Fibroblast of peridontal ligament (primary cell): Measurements from ENCODE around the gene DGKA.

ENCODE experiments used
- DNase-seq: peaks from one replicate; pipeline ENCODE4 v3.0.0-alpha.2; 2010; ENCODE audit errors: extremely low read depth

DGKA gene

DNA sequence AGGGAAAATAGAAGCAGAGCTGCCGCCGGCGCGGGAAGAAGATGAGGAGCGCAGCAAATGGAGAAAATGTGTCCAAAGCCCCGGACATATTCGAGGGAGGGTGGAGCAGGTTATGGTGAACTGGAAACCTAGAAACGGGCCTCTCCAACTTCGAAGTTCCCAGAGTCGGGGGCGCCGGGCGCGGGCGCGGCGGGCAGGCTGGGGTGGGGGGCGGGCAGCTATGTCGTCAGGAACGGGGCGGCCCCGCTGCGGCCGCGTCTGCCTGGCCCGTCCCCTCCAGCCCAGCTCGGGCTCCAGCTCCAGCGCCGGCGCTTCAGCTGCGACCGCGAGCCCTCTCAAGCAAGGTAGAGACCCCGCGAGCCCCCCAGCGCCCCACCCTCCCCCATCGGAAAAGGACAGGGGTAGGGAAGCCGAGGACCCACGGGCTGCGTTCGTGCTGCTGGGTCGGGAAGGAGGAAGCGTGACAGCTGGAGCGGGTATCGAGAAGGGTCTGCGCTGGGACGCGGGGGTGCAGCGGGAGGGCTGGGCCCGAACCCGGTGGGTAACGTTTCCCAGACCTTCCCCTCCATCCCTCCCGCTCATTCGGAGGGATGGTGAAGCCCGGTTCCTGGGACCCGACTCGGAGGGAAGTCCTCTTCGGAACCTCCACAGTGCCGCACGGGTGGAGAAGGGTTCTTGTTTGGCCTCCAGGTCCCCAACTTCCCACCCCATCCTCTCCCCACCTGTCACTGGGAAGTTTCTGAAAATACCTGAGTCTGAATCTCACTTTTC lies 1.0 kb downstream of the DGKA start:
- DNase-seq: peak; percentile 20

DNA sequence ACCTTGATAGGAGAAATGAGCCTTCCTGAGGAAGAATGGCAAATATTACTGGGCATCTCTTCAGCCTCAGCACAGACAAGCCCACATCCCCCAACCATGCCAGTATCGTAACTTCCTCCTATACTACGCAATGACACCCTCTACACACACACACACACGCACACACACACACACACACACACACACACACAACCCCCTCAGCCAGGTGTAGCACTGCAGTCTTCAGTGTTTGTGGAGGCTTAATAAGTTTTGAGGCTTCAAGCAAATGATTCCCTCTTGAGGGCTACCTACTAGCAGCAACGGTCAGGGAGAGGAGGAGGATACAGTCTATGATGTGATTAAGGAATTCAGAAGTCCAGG lies 1.6 kb downstream of the DGKA start:
- peak; percentile 32 for DNase-seq

DNA sequence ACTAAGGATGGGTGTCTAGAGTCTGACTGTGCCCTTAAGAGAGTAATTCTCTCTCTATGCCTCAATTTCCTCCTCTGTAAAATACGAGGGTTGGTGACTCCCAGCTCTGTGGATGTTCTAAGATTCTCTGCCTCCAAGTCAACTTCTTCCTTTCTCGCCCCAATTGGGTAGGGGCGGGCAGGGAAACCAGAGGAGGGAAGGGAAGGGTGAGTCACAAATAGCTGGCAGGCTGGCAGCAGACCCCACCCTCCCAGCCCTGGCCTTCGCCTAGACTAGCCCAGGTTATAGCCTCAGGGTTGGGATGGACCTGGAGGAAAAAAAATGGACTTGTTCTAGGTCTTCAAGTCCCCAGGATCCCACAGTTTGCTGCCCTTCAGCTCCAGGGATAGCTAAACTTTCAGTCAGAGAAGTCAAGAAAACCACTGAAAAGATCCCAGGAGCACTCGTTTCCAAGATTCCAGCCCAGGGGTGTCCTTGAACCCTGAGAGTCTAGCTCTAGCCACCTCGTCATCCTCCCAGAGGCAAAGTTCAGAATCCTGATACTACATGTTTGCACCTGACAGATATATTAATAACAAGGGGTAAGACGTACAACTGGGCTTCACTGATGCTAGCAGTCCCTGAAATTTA lies 2.3 kb downstream of the DGKA start:
- DNase-seq: peak; percentile 29

DNA sequence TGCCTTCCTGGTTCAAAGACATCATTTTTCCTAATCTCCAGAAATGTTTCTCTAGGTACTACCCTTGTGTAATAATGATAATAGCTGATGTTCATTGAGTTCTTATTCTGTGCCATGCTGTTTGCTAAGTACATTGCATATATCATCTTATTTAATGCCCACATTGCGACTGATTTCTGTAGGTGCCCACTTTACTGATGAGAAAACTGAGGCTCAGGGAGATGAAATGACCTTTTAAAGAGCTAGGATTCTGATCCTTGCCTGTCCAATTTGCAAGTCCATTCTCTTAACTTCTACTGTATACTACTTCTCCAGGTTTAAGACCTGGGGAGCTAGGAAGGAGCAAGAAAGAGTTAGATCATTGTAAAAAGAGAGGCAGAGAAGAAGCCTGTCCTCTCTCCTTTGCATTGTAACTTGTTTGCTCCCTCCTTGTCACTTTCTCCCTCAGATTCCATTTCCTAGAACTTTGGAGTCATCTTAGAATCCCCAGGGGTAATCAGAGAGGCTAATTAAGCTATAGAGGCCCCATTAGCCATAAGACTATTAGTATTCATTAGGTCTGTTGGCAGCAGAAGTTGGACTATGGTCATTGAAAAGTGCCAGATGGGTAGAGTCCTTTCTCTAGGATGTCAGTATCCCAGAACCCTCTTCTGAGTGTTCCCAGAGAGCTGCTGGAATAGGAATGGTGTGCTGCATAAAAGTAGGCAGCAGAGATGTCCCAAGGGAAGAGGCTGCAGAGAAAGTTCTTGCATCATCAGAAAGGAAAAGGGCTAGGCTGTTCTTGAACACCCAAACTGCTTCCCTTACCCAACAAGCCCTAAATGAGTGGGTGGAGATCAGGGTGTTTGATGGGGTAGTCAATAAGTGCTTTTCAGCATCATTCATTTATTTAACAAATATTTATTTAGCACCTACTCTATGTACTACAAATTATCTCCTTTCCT lies 3.1 kb downstream of the DGKA start:
- peak; percentile 61 for DNase-seq

DNA sequence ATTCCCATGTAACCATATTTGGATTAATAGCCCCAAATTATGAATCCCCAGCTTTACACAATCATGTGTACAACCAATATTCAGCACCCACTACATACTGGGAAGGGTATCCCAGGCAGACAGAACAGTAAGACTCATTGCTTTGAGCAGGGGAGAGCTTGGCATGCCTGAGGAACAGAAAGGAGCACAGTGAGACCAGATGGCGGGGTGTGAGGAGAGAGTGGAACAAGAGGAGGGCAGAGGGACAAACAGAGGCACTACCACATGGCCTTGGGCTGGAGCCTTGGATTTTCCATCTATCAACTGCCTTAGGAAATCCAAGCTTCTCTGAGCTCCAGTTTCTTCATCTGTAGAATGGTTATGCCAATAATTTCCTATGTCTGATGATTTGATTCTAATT lies 3.8 kb downstream of the DGKA start:
- no peak for DNase-seq

DNA sequence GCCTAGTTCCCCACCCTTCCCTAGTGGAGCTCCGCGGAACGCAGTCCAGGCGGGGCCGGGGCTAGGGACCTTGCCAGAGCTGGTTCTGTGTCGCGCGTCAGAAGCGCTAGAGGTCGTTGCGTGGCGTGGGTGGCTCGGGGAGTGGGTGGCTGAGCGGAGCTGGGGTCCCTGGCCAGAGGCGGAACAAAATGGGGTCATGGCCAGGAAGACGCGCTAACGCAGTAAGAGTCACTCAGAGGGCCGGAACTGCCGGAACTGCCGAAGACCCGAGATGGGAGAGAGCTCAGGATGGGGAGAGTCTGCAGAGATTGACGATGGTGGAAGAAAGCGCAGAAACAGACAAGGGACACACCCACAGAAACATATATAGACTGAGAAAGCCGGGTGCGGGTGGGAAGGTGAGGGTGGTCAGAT lies 4.8 kb downstream of the DGKA start:
- no peak for DNase-seq

DNA sequence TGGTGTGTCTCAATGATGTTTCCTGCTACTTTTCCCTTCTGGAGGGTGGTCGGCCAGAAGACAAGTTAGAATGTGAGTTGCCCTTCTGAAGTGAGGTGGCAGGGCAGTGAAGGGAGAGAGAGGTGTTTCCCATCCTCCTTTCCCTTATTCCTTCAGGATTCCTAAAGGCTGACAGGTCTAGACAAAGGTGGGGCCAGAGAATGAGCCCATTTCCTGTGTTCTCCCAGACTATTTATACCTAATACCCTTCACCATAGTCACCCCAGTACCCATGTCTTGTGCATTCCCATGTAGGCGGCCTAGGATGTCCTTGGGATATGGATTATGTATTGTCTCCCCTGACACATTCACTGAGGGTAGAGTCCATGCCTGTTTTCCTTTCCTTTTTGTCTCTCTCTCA lies 7.0 kb downstream of the DGKA start:
- DNase-seq: no peak

DNA sequence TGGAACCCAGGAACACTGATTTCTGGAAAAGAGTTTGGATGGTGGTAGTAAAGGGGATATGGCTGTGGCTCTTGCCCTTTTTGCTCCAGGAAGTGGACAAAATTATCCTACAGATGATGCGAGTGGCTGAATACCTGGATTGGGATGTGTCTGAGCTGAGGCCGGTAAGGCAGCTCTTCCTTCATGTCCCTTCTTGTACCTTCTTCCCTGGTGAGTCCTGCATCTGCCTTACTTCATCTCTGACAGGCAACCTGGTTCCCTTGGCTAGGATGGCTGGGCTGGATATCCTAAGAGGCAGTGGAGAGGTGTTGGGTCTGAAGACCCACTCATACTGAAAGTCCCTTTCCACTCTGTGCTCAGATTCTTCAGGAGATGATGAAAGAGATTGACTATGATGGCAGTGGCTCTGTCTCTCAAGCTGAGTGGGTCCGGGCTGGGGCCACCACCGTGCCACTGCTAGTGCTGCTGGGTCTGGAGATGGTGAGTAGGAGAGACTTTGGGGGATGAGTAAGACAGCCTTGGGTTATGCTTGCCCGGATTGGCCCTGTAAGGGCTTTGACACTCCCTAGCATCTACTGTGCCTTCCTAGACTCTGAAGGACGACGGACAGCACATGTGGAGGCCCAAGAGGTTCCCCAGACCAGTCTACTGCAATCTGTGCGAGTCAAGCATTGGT lies 8.0 kb downstream of the DGKA start:
- DNase-seq: no peak

DNA sequence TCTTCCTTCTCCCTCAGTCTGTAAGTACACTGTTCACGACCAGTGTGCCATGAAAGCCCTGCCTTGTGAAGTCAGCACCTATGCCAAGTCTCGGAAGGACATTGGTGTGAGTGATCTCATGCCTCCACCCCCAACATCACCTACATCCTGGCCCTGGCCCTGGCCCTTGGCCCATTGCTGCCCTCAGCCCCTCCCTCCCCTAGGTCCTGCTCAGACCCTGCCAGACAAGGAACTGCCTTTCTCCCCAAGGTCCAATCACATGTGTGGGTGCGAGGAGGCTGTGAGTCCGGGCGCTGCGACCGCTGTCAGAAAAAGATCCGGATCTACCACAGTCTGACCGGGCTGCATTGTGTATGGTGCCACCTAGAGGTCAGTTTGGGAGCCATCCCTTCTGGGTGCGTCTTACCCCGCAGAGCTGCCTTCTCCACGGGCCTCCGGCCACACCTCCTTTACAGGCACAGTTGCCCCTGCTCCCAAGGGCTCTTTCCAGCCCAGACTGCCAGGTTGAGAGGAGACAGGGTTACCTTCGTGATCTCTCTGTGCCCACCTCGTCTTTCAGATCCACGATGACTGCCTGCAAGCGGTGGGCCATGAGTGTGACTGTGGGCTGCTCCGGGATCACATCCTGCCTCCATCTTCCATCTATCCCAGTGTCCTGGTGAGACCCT lies 9.2 kb downstream of the DGKA start:
- DNase-seq: peak; percentile 85

DNA sequence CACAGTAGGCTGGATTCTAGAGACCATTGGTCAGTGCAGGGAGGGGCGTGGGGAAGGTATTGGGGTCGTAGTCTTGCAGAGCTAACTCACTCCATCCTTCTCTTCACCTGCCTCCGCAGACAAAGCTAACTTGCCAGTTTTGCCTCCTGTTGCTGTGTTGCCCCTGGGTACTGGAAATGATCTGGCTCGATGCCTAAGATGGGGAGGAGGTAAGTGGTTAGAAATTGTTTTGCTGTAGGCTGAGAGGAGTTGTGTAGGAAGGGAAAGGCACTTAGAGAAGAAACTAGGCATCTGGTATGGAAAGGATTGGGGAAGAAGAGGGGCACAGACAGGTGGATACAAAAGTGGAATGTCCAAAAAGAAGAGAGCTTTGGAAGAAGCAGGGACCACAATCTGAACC lies 11.1 kb downstream of the DGKA start:
- no peak for DNase-seq

DNA sequence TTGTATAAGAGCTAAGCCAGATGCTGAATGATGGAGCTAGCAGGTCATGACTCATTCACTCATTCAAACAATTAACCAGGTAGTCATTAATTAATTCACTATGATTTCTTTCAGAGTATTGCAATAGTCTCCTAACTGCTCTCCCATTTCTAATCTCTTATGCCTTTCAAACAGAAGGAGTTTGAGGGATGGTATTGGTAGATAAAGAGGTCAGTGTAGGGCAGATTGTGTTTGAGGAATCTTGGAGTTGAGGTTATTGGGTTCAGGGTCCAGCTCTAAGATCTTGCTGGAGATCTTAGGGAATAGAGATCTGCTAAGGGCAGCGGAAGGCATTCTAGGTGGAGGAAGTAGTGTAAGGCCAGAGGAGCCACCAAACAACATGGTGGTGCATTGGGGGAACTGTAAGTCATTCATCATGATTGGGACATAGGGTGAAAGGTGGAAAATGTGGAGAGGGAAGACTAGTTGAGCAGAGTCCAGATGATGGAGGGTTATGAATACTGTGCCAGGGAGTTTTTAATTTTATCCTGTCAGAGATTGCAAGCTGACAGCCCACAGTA lies 11.7 kb downstream of the DGKA start:
- DNase-seq: no peak

DNA sequence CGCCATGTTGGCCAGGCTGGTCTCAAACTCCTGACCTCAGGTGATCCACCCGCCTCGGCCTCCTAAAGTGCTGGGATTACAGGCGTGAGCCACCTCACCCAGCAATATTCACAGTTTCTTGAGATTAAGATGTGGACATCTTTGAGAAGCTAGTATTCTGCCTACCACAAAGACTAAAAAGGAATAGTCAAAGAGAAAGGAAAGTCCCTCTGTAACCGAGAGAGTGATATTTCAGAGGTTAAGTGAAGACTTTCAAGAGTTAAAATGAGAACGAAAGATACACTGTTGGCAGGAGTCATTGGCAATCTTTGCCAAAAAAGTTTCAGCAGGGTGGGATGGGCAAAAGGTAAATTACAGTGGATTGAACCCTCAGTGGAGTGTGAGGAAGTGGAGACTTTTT lies 15.6 kb downstream of the DGKA start:
- no peak for DNase-seq

DNA sequence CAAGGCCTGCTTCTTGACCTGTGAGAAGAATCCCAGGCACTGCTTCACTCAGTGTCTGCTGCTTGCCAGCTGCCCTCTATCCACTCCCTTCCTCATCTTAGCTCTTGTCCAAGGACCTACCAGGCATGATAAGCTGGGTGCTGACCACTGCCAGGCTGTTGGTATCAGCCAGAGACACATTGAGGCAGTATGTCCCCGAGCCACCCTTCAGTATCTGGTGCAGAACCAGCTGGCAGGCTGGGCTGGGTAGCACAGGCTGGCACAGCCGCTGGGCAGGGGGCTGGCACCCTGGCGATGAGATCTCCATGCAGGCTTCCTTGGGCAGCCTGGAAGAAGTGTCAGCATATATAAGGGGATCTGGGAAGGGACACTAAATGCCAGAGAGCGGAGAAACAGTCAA lies 24.4 kb downstream of the DGKA start:
- no peak for DNase-seq

DNA sequence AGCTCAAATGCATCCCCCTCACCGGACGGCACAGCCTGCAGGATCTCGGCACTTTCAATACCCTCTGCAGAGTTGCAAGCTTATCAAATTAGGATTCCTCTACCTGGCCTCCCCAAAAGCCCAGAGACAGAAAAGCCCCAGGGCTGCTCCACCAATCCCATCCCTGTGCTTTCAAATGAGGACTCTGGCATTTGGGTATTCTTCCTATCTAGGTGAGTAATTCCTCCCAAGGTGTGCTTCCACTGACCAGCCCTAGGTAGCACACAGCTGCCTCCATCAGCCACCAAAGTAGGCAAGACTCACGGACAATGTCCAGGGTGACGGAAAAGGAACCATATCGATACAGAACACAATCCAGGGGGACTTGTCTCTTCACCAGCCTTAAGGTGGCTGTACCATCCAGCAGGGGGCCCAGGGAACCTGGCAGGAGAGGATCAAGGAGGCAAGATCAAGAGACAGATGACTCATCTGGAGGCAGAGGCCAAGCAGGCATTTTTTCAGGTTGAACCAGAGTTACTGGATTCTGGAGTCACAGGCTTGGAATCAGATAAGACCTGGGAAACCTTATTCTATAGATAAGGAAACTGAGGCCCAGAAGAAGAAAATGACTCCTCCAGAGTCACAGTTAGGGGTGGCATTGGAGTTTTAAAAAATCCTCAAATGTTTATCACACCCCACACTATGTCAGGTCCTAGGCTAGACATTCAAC lies 25.0 kb downstream of the DGKA start:
- peak; percentile 35 for DNase-seq

DNA sequence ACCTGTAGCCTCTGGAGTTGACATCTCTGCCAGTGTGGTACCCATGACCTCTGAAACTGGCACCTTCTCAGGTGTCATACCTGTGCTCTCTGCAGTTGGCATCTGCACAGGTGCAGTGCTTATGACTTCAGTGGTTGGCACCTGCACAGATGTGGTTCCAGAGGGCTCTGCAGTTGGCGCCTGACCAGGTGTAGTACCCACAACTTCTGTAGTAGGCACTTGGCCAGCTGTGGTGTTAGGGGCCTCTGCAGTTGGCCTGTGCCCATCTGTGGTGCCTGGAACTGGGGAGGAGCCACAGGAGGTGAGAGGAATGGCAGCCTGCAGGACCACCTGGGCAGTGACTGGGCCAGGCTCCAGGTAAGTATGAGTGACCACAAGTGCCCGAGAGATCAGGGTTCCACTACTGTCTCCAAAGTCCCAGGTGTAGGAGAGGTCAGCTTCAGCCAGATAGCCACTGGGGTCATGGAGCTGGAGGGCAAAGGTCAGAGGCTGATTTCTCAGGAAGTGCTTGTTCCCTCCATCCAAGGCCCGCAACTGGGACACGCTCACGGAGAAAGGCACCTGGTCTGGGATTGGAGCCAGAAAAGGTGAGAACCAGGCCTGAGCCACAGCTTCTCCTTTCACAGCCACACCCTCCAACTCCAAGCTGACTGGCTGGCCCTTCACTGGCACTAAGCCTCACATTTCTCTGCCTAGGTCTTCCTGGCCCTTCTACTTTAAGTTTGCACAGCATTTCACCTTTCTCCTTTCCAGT lies 26.3 kb downstream of the DGKA start:
- DNase-seq: no peak

DNA sequence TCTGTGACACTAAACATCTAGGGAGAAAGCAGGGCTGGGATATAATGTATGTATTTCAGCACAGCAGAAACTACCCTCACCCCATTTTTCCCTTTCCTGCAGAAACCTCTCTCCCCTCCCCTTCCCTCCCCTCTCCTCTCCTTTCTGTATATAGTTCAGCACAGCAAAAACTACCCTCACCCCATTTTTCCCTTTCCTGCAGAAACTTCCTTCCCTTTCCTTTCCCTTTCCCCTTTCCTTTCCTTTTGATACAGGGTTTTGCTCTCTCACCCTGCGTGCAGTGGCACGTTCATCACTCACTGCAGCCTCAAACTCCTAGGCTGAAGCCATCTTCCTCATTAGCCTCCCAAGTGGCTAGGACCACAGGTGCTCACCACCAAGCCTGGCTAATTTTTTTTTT lies 32.8 kb downstream of the DGKA start:
- DNase-seq: no peak

DNA sequence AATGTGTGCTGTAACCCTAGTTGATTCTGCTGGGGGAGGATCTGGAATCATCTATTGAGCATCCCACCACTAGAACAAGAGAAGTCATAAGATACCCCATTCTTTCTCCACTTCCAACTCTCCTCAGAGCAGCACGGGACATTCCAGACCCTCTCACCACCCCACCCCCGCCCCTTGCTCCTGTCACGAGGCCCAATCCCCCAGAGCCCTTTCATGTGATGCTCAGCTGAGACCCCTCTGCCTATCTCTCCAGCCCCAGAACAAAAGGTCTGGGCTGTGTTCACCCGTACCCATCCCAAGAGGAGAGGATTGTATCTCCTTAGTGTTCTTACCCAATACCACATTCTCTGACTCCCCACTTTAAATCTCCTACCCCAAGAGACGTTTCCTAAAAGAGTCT lies 34.3 kb downstream of the DGKA start:
- DNase-seq: no peak

DNA sequence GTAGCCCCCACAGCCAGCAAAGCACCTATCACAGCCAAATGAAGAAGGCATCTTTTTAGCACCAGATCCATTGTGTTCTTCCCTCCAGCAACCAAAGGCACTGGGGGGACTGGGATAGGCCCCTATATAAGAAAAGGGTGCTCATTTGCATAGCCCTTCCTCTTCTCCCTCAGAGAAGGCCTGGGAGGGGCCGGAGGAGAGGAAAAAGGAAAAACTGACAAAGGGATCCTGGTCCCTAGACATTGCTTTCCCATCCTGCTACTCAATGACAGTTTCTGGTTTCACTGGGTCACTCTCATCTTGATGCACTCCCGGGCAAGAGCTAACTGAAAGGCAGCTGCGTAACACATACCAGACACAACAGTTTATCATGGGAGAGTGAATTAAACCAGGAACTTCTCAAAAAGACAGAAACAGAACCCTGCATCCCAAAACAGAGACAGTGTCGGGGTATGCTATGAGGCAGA lies 35.0 kb downstream of the DGKA start, which contains the start of gene PMEL:
PMEL (minus strand) TSS at position 102 of the 467 bp plus-strand sequence; CDS start at position 71, 31 bp downstream.
- DNase-seq: peak; percentile 26
